ENCODE data around the gene TTC39A.

TTC39A gene

GRCh38 chr1:51330331-51331201, at the start of gene TTC39A:
Gene TTC39A (minus strand): TSS chr1:51330562. CDS start chr1:51330477, 85 bp downstream.
- DNase-seq = no peak

DNA sequence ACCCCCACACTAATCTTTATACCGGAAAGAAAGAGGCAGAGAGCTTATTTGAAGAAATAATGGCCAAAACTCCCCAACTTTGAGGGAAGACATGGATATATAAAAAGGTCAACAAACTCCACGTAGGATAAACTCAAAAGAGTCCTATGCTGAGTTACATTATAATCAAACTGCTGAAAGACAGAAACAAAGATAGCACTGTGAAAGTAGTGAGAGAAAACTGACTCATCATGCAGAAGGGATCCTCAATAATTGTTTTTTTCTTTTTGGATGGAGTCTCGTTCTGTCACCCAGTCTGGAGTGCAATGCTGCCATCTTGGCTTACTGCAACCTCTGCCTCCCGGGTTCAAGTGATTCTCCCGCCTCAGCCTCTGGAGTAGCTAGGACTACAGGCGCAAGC, 48.5 kb upstream of the TTC39A start:
- no peak for DNase-seq

- DNase-seq = no peak
These were observed 43.5 kb upstream of the TTC39A start for GRCh38 chr1:51373898-51374297.

GRCh38 chr1:51372561-51372960, 42.2 kb upstream of the TTC39A start:
- no peak for DNase-seq

- no peak for DNase-seq
These were observed 38.8 kb upstream of the TTC39A start for GRCh38 chr1:51369171-51369570.

DNA sequence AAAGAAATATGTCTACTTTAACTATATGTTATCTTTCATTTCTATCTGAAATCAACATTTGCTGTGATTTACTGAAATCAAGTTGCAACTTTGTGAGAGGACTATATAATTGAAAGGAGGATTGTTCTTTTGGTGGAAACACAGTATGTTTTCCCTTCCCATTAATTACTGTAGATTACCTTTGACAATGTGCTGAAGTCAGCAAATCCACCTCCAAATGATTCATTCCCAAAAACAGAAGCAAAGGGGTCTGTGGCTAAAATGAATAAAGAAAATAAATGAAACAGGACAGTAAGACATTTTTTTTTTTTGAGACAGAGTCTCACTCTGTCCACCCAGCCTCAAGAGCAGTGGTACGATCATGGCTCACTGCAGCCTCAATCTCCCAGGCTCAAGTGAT, 35.4 kb upstream of the TTC39A start:
- DNase-seq = no peak

DNA sequence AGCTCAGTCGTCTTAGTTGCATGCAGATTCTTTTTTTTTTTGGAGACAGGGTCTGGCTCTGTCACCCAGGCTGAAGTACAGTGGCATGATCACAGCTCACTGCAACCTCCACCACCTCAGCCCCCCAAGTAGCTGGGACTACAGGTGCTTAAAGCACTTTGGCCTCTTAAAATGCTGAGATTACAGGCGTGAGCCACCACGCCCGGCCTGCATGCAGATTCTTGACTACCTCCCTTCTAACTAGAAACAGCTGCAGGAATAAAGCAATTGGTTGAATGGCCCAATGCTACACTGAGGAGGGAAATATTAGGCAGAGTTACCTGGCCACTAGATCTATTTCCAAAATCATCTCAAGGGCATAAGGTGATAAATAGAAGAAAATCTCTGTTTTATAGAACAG, 29.5 kb upstream of the TTC39A start:
- DNase-seq = no peak

DNA sequence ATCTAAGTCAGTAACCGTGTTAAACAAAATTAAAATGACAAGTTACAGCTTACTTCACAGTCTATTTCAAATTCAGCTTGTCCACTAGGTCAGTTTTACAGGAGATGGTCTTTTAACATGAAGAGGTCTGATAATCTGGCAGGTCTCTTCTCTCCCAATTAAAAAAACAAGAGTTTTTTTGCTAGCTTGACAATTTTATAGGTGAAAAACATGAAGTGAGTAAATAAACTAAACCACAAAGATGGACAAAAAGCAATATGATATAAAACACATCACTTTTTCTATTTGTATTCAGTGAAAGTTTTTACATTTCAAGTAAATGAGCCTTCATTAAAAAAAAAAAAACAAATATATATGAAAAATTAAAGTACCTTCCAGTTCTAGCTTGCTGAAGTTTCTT, 25.0 kb upstream of the TTC39A start:
- no peak for DNase-seq

GRCh38 chr1:51354416-51354815, 24.1 kb upstream of the TTC39A start:
- no peak for DNase-seq

GRCh38 chr1:51351907-51352306, 21.5 kb upstream of the TTC39A start:
- no peak for DNase-seq

DNA sequence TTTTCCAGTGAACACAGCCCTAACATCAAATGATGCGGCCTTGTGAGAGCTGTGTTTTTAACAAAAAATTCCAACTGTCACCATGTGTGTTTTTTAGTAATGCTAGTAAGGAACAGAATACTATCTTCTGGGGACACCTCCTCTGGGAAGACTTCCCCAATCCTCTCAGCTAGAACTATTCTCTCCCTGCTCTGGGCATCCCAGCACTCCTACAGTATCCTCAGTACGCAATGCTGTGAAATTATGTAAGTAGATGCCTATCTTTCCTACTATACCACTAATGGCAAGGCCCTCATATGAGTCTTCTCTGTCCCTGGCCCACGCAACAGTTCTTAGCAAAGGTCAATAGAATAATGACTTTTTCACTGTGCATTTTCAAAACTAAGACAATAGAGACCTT, 19.5 kb upstream of the TTC39A start:
- DNase-seq = no peak

DNA sequence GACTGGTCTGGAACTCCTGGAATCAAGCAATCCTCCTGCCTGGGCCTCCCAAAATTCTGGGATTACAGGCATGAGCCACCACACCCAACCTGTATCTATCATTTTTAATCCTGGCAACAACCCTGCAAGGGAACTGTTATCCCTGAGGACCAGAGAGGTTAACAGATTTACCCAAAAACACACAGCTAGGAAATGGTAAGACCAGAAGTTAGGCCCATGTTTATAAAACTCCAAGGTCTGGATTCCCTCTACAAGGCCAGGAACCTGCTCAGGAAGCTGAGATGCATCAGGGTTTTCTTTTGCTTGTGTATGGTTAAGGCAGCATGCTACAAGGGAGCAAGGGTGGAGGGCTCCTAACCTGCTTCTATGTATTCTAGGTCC, 17.8 kb upstream of the TTC39A start:
- no peak for DNase-seq

DNA sequence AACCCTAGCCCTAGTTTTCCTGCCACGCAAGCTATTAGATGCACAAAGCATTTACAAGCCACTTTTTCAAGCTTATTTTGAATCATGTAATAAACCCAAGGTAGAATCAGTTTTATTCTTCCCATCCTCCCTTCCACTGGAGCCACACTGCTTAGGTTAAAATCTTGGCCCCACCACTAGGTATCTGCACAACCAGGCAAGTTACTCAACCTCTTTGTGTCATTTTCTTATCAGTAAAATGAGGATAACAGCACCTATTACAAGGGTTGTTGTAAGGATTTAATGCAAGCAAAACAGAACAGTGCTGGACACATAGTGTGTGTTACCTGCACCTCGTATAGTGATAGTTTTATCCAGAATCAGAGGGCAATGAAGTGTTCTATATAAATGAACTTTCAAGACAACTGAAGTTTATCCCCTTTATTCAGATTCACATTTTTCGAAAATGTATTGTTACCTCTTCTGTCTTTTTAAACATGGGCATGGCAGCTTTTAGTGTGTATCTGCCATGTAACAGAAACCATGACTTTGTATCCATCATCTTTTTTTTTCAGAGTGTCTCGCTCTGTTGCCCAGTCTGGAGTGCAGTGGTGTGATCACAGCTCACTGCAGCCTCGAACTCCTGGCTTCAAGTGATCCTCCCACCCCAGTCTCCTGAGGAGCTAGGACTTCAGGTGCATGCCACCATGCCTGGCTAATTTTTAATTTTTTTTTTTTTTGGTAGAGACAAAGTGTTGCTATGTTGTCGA, 17.2 kb upstream of the TTC39A start:
- no peak for DNase-seq

GRCh38 chr1:51346086-51346942, 16.0 kb upstream of the TTC39A start:
- no peak for DNase-seq

DNA sequence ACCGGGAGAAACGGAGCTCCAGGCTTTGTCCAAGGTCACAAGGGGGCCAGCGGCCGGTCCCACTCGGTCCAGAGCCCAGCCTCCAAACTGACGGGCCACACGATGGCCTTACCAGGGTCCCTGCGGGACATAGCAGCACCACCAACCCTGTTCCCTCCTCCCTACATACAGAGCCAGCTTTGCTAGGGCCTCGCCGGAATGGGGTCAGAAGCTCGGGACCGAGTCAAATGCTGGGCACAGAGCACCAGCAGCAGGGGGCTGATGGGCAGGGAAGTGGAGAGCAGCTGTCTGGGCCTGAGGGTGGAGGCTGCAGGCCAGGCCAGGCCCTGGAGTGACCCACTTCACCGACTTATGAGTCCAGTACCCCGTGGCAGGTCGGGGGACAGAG, 14.9 kb upstream of the TTC39A start:
- DNase-seq = no peak

GRCh38 chr1:51344602-51345299, 14.4 kb upstream of the TTC39A start:
- DNase-seq = no peak

- DNase-seq = no peak
These were observed 13.9 kb upstream of the TTC39A start for GRCh38 chr1:51344276-51344601.

- DNase-seq = no peak
These were observed 13.3 kb upstream of the TTC39A start for GRCh38 chr1:51343624-51344023.

DNA sequence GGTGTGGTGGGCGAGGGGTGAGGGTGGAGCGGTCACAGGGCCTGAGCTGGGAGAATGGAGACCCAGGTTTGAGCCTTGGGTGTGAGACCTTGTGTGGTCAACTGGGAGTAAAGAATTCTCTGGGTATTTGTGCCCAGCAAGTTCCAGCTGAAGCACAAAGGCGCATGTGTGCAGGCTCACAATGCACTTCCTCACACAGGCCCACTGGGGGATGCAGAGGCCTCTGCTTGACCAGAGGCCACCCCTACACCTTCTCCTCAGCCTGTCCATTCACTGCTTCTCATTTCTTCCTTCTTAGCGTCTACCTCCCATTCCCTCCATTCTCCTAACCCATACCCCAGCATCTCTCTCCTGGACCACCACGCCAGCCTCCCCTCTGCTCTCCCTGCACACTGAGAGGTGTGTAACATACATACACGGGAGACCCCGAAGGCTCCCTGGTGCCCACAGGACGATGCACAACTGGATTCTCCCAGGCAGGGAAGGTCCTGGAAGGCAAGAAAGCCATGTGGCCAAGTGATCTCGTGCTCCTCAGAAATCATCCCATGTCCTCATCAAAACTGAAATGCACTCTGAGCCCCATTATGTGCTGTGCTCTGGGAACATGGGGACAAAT, 12.3 kb upstream of the TTC39A start:
- no peak for DNase-seq

GRCh38 chr1:51341876-51342496, 11.6 kb upstream of the TTC39A start:
- DNase-seq = no peak

- DNase-seq = no peak
These were observed 10.0 kb upstream of the TTC39A start for GRCh38 chr1:51340380-51340779.

DNA sequence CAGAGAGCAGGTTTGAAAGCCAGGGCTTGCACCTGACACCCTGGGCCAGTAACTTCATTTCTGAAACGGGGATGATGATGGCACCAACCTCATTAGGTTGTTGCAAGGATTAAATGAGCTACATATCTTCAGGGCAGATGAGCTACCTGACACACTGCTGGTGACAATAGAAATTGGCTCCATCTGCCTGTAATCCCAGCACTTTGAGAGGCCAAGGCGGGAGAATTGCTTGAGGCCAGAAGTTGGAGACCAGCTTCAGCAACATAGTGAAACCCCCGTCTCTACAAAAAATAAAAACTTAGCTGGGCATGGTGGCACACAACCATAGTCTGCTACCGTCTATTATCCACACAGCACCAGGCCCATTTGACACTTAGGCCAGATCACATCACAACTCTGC, 6.3 kb upstream of the TTC39A start:
- DNase-seq = no peak

All from stimulated activated CD4-positive, alpha-beta T cell treated with anti-CD3 and anti-CD28 coated beads, Interleukin-15, amount 100 ng/mL, for 24 hours (primary cell).